ENCODE results near the gene PHKA2. TPM values are rescaled to one million over a fixed set of nuclear protein-coding genes. Genes with fewer than 3 reads are reported as not detected.

PHKA2 gene
- total and polyA plus RNA-seq, 10 of the 15 experiments (the other 5 are each of a cell fraction or from before 2014, with no cell fraction given) = 1.4 to 25.6 (median 15.4) TPM

- TF ChIP-seq PKNOX1 (IDR thresholded peaks at IDR 0.05) = no peak
Observed at GRCh38 chrX:18906286-18906685, 77.6 kb downstream of the PHKA2 start (continued).

- no peak overlapping the region for H2AFZ ChIP-seq (ENCODE audit: control insufficient read depth, low read depth, low read length)
- H4K20me1 ChIP-seq (ENCODE audit: control insufficient read depth, insufficient read depth) = no peaks in the 10 kb centered on the region
- SMC1A ChIA-PET (ENCODE audit: uncharacterized antibody, unreplicated experiment) = no interaction called here
- no peaks in the 10 kb centered on the region for H3K27me3 ChIP-seq (replicated peaks in 1 of 2; ENCODE audit: control insufficient read depth in 2 of 2, insufficient read depth in 2 of 2, low read length in 1 of 2)
- FAIRE-seq = no peak
- H3K4me3 ChIP-seq = no peak overlapping the region
- no peaks in the 10 kb centered on the region for H3K9me3 ChIP-seq (replicated peaks; ENCODE audit: control insufficient read depth, insufficient read depth, low read length)
- intact Hi-C loops (cut with micrococcal nuclease; ENCODE audit: unreplicated experiment) (no loop called here), in situ Hi-C loops (cut with MboI) (no loop called here)
- ATAC-seq = no peak
- no peaks in the 10 kb centered on the region for H3K4me1 ChIP-seq (ENCODE audit: control insufficient read depth, insufficient read depth, low read length)
- 74% methylated on average over 15 of the region's 15 CpGs for WGBS (ENCODE audit: insufficient coverage, insufficient replicate concordance, low lambda C conversion rate, missing lambda C conversion rate)
- H3K79me2 ChIP-seq (ENCODE audit: control insufficient read depth, insufficient read depth, low read length) = no peaks in the 10 kb centered on the region
- H3K9ac ChIP-seq (ENCODE audit: control insufficient read depth, insufficient read depth, low read length) = no peak overlapping the region
- H3K4me2 ChIP-seq (ENCODE audit: control insufficient read depth, insufficient read depth) = no peak overlapping the region
- DNase-seq (ENCODE audit: low read depth, low spot score) = no peak
- H3K36me3 ChIP-seq (ENCODE audit: control insufficient read depth in 2 of 2, insufficient read depth in 2 of 2, low read length in 1 of 2) = no peaks in the 10 kb centered on the region; a peak in 1 of 4 replicates
- H3K27ac ChIP-seq (ENCODE audit: control insufficient read depth, insufficient read depth) = no peak overlapping the region
- CTCF ChIA-PET = no interaction called here
- POLR2A ChIA-PET = no interaction called here
- RAD21 ChIA-PET (ENCODE audit: unreplicated experiment) = no interaction called here
- BruUV-seq (replicated peaks) = no TSS peak
- TF ChIP-seq NFIC (IDR thresholded peaks at IDR 0.05; ENCODE audit: low read depth, low read length) (no peak), JUNB (IDR thresholded peaks at IDR 0.05) (no peak), IRF3 (IDR thresholded peaks at IDR 0.05) (no peak), NRF1 (conservative IDR thresholded peaks at IDR 0.05; ENCODE audit: low read depth, low read length) (no peak), PRDM15 (CRISPR knock-in tag; IDR thresholded peaks at IDR 0.05) (no peak), CUX1 (IDR thresholded peaks at IDR 0.05; ENCODE audit: insufficient replicate concordance, low read depth, low read length) (no peak), IKZF1 (conservative IDR thresholded peaks at IDR 0.05) (no peak), FOXK2 (IDR thresholded peaks at IDR 0.05) (no peak)
Observed at GRCh38 chrX:18900401-18900976, 83.4 kb downstream of the PHKA2 start.

Measured in GM12878 (cell line).